GM23338 (cell line): Measurements from ENCODE around the gene AKNA. TPM values are rescaled to one million over a fixed set of nuclear protein-coding genes. Genes with fewer than 3 reads are reported as not detected.

Source experiments
- CREB1 ChIP-seq: fragments of 250-450 bp; sonication (Bioruptor Pico); IDR thresholded peaks from 2 replicates; pipeline ENCODE4 v1.5.0; 2020; ENCODE audit warnings: low read depth, mild to moderate bottlenecking, moderate library complexity
- EZH2phosphoT487 ChIP-seq: fragments of 200-600 bp; sonication (generic); IDR thresholded peaks from one replicate; pipeline ENCODE4 v1.8.1; 2018; ENCODE audit warnings: antibody characterized with exemption; ENCODE audit not compliant: unreplicated experiment
- NANOG ChIP-seq: IDR thresholded peaks from 2 replicates; pipeline ENCODE4 v1.6.1; 2016; ENCODE audit warnings: antibody characterized with exemption, borderline replicate concordance
- REST ChIP-seq: IDR thresholded peaks from one replicate; pipeline ENCODE4 v1.6.1; 2018; ENCODE audit warnings: antibody characterized with exemption; ENCODE audit not compliant: unreplicated experiment
- STAT1 ChIP-seq: IDR thresholded peaks from one replicate; pipeline ENCODE4 v1.6.1; 2016; ENCODE audit warnings: antibody characterized with exemption; ENCODE audit not compliant: unreplicated experiment
- ZNF114 ChIP-seq: fragments of 250-450 bp; sonication (Bioruptor Pico); IDR thresholded peaks from 2 replicates; pipeline ENCODE4 v1.5.0; 2020; ENCODE audit warnings: mild to moderate bottlenecking, moderate library complexity
- ZNF331 ChIP-seq: fragments of 250-450 bp; sonication (Bioruptor Pico); IDR thresholded peaks from 2 replicates; pipeline ENCODE4 v1.5.0; 2020; ENCODE audit warnings: low read depth, mild to moderate bottlenecking, moderate library complexity
- ZNF462 ChIP-seq: fragments of 250-450 bp; sonication (Bioruptor Pico); IDR thresholded peaks from 2 replicates; pipeline ENCODE4 v1.5.0; 2020; ENCODE audit warnings: mild to moderate bottlenecking, moderate library complexity
- polyA plus RNA-seq: library from polyadenylated mRNA; unstranded; fragments of >200 nt; fragmentation: Nextera tagmentation; extraction: Ambion mirVana; gene quantifications from 2 replicates; pipeline ENCODE4 v1.2.1, GENCODE V29; 2016
- total RNA-seq: library from RNA; depleted of rRNA; stranded (reverse); fragments of >200 nt; shearing (Covaris generic); gene quantifications from 2 replicates; pipeline ENCODE4 v1.2.3, GENCODE V29; 2014

Gene AKNA
- total and polyA plus RNA-seq, 2 experiments from 2014 or later = 9.0 to 28.1 TPM

GRCh38 chr9:114384836-114385396, 2.9 kb downstream of the AKNA start (continued):
- TF ChIP-seq ZNF462 = no peak
- TF ChIP-seq NANOG = no peak
- no peak for TF ChIP-seq EZH2phosphoT487
- no peak for TF ChIP-seq ZNF331 (CRISPR knock-in tag)
- no peak for TF ChIP-seq REST
- no peak for TF ChIP-seq ZNF114
- TF ChIP-seq STAT1 = no peak
- TF ChIP-seq CREB1 (CRISPR knock-in tag) = no peak
